Retinal pigment epithelial cell (primary cell): ENCODE measurements around the gene ANK2.
A peak's percentile ranks its signal among the peaks of the same experiment; 100 is the strongest.

ENCODE experiments used
- DNase-seq: peaks from one replicate; pipeline ENCODE4 v3.0.0-alpha.2; 2010; ENCODE audit warnings: low read depth
- H3K4me3 ChIP-seq: 2 replicates; pipeline ENCODE4 v1.5.1; 2011; ENCODE audit warnings: mild to moderate bottlenecking, low read length, control low read depth, moderate library complexity
- CTCF ChIP-seq: conservative IDR thresholded peaks from 2 replicates; pipeline ENCODE4 v1.5.1; 2011; ENCODE audit warnings: low read depth, low read length, control low read depth, inconsistent platforms

ANK2 gene

GRCh38 chr4:113083346-113083745 lies 33.9 kb downstream of the ANK2 start:
- peak; percentile 32 for DNase-seq
- TF ChIP-seq CTCF: no peak
- no peak overlapping the region for H3K4me3 ChIP-seq

- TF ChIP-seq CTCF: no peak
- DNase-seq: no peak
- H3K4me3 ChIP-seq: no peak overlapping the region
Observed at GRCh38 chr4:113086172-113086695, 36.8 kb downstream of the ANK2 start.

- no peak overlapping the region for H3K4me3 ChIP-seq
- TF ChIP-seq CTCF: no peak
- no peak for DNase-seq
Observed at GRCh38 chr4:113088050-113088449, 38.6 kb downstream of the ANK2 start.

GRCh38 chr4:113090954-113091353 lies 41.5 kb downstream of the ANK2 start:
- no peak for DNase-seq
- TF ChIP-seq CTCF: no peak
- H3K4me3 ChIP-seq: no peak overlapping the region

DNA sequence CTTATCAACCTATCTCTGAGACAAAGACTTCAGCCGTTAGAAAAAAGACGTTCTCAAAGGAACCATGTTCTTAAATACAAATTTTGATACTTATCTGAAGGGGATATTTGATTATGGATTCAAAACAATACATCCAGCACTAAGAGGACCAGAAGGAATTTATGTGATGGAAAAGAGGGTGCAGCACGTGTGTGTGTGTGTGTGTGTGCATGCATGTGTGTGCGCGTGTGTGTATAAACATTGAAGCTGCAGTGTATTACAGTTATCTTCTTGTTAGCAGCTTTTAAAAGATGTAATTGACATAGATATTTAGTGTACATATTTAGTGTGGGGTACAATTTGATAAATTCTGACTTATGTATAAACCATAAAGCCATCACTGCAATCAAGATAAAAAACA lies 44.9 kb downstream of the ANK2 start:
- H3K4me3 ChIP-seq: no peak overlapping the region
- TF ChIP-seq CTCF: no peak
- no peak for DNase-seq

GRCh38 chr4:113094802-113095201 lies 45.3 kb downstream of the ANK2 start:
- H3K4me3 ChIP-seq: no peak overlapping the region
- no peak for DNase-seq
- peak; percentile 87 for TF ChIP-seq CTCF

GRCh38 chr4:113101669-113102068 lies 52.2 kb downstream of the ANK2 start:
- DNase-seq: no peak
- TF ChIP-seq CTCF: no peak
- H3K4me3 ChIP-seq: no peak overlapping the region
